Epidermal melanocyte (primary cell): ENCODE measurements around the gene GDPD4.

Experiments used
- DNase-seq: peaks from one replicate; pipeline ENCODE4 v3.0.0; 2011; ENCODE audit warnings: low spot score; ENCODE audit not compliant: insufficient read length

The GDPD4 gene

DNA sequence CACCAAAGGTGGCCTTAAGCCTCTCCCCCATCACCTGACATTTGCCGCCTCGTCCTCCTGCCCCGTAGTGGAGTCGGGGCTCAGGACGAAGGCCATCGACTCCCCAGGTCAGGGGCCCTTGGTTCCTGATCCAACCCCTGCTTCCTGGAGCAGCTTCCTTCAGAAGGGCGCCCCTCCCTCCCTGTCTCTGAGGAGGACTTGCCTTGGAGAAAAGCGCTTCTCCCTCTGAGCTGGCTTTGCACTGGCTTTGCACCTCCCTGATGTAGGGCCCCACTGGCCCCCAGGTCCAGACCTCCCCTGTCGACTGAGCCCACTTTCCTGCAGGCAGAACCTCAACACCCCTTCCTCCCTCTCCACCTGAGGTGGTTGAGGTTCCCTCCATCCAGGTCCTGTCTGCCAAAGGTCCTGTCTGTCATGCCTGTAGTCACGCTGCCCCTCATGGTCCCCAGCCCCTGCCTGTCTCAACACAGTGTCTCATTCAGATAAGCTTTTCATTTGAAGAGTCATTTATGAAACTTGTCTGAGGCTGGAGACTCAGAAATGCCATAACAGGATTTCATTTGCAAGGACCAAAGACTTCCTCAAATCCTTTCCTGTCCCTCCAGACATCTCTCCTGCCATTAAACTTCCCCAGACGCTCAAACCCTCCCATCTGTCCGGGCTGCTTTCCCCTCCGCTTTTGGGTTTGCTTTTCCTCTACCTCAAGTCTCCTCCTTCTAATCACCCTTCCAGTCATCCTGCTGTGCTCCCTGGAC, 95.0 kb downstream of the GDPD4 start:
- no peak for DNase-seq

DNA sequence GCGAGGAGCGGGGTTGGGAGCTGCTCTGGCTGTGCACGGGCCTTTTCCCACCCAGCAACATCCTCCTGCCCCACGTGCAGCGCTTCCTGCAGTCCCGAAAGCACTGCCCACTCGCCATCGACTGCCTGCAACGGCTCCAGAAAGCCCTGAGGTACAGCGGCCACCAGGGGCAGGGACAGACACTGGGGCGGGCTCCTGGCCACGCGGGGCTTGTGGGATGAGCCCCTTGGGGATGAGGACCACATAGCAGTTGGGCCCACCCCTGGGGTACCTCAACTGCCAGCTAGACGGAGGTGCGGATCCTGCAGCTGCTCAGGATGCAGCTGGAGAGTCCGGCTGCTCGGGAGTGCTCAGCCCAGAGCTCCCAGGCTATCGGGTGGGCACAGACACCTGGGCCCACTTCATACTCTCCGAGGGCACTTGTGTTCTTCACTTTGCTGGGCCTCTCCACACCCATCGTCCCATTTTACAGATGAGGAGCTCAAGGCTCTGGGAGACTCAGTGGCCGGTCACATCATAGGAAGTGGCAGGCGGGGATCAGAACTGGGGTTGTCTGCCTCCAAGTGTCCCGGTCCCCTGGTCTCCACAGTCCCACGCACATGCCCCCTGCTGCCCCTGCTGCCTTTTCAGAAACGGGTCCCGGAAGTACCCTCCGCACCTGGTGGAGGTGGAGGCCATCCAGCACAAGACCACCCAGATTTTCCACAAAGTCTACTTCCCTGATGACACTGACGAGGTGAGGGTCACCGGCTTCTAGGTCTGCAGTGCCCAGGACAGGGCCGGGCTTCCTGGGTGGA, 95.8 kb downstream of the GDPD4 start:
- DNase-seq, result no peak

DNA sequence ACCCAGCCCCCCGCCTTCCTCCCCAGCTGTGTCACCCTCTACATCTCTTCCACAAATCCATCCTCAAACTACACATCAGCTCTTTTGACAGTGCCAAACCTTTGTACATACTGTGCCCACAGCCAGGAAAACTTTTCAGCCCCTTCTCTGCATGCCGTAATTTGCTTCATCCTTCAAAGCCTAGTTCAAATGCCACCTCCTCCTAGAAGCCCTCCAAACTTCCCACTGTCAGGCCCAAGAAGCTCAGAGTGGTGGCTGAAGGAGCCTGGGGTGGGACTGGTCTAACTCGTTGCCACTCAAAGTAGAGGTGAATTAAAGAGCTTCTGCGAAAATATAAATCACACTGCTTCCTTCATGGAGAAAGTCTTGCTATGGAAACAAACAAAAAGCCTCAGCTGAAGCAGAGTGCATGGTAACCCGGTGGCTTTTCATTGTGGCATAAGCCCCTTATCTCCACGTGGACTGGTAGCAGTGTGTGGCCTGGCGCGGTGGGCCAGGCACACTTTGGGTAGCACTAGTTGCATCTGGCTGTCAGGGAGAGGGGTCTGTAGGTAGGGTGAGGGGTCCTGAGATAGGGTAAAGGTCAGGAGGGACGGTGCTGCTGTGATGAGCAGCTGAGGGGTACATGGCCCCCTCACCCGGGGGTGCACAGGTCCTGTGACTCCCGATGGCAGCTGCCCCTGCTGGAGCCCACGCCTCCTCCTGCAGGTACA, 96.6 kb downstream of the GDPD4 start:
- DNase-seq, result no peak

DNA sequence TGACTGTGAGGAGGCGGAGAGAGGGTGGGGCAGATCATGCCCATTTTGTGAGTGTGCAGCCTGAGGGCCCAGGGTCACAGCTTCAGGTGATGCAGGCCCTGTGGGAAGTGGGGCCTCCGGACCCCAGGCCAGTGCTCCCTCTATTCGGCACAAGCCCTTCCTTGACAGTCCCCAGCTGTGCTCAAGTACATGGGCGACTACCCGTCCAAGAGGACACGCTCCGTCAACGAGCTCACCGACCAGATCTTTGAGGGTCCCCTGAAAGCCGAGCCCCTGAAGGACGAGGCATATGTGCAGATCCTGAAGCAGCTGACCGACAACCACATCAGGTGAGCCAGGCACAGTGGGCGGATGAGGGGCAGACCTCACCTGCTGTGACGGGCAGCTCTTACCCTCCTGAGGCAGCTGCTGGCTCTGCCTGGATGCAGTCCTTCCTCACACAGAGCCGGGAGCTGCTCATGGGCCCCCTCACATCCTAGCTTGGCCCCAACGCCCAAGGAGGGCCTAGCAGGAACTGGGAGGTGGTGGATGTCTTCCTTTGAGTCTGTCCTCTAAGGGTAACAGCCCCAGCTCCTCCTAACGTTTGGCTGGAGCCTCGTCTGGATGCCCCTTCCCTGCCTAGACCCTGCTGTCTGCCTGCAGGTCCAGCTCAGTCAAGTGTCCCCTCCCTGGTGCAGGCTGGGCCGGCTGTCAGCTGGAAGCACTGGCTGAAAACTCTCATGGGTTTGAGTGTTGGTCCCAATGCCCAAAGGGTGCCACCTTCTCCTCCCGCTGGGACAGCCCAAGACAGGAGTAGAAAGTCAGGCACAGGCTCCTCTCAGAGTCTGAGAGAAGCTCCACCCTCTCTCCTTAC, 97.4 kb downstream of the GDPD4 start:
- no peak for DNase-seq

DNA sequence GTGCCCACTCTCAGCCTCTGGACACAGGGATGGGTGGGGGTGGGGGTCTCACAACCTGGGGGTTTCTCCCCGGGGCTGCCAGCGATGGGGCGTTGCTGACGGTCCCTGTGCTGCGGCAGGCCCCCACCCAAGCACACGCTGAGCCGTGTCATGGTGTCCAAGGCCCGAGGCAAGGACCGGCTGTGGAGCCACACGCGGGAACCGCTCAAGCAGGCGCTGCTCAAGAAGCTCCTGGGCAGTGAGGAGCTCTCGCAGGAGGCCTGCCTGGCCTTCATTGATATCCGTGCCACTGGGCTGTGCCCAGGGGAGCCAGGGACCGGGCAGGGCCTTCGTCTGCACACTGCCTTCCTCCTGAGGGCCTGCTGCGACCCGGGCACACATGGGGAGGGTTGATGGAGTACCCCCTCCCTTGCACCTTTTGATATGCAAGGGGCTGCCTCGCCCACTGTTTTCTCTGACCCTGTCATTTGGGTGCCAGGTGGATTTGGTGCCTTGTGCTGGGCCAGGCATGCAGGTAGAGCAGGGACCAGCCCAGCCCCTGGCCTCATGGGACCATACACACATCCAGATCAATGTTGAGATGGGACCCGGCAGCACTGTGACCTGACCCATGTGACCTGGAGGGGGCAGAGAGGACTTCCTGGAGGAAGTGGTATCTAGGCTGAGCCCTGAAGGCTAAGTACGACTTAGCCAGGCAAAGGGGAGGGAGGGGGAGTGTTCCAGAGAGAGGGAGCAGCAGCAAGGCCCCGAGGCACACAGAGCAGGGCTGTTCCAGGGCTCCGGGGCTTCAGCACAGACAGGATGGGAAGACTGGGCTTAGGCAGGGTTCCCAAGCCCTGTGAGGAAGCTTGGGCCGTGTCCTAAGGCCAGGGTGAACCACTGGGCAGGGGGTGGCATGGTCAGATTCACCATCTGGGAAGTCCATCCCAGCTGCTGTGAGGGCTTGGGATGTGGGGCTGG, 98.3 kb downstream of the GDPD4 start:
- DNase-seq, result no peak

DNA sequence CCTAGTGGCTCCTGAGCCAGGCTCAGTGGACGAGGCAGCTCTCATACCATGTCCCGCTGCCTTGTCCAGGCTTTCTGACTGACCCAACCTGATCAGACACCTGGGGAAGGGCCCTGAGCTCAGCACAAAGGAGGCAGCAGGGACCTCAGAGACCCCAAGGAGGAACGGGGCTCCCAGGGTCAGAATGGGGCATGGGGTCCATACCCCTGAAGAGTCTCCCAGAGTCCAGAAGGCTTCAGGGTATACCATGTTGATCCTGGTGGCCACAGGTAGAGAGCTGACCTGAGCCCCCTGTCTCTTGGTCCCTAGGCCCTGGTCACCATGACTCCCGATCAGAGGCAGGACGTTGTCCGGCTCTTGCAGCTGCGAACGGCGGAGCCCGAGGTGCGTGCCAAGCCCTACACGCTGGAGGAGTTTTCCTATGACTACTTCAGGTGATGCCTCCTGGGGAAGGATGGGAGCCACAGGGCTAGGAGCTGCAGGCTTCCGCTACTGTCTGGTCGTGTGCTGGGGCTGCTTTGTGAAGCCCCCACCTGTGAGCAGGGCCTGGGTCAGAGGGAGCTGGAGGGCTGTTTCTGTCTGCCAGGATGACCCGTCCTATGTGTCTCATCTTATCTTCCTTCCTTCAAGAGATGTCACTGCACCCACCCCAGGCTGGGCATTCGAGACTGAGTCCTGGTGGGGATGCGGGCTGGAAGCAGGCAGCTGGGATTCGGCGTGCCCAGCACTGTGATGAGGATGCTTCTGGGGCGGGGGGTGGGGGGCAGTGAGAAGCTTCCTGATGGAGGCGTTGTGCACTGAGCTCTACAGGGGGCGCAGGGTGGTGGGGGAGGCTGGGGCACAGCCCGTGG, 99.3 kb downstream of the GDPD4 start:
- no peak for DNase-seq

DNA sequence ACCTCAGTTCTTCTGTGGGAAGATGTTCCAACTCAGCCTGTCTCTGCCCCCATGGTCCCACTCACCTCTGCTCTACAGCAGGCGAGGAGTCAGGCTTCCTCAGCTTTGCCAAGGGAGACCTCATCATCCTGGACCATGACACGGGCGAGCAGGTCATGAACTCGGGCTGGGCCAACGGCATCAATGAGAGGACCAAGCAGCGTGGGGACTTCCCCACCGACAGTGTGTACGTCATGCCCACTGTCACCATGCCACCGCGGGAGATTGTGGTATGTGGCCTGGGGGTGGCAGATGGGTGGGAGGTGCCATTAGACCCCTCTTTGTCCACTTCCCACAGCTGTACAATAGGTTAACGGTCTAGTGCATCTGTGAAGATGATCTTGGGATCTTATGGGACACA, 100.1 kb downstream of the GDPD4 start:
- DNase-seq, result no peak

DNA sequence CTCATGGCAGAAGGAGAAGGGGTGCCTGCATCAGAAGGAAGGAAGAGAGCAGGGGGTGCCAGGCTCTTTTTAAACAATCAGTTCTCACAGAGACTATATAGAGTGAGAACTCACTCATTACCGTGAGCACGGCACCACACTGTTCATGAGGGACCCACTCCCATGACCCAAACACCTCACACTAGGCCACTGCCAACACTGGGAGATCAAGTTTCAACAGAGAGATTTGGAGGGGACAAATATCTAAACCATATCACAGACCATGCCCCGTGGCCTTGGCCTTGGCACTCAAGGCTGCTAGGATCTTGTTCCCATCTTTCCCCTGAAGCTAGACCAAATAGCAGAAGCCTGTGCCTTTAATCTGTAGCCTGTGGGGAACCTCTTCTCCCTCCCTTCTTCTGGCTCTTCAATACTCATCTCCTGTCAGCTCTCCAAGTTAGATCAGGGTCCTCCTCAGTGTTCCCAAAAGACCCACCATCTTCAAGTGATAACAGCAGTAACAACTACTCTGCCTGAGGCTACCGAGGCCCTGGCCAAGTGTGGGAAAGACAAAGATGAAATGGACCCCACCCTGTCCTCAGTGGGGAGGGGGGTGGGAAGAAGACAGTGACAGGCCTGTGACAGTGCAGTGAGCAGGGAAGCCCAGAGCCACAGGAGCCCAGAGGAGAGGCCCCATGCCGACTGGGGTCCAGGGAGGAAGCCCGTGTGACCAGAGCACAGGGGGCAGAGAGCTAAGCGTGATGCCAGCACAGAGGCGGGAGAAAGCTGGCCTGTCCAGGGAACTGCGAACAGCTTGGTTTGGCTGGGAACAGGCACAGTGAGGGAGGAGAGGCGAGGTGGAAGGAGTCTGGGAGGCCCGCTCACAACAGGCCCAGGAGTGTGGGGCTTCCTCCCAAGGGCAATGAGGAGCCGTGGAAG, 100.9 kb downstream of the GDPD4 start:
- DNase-seq, result no peak

DNA sequence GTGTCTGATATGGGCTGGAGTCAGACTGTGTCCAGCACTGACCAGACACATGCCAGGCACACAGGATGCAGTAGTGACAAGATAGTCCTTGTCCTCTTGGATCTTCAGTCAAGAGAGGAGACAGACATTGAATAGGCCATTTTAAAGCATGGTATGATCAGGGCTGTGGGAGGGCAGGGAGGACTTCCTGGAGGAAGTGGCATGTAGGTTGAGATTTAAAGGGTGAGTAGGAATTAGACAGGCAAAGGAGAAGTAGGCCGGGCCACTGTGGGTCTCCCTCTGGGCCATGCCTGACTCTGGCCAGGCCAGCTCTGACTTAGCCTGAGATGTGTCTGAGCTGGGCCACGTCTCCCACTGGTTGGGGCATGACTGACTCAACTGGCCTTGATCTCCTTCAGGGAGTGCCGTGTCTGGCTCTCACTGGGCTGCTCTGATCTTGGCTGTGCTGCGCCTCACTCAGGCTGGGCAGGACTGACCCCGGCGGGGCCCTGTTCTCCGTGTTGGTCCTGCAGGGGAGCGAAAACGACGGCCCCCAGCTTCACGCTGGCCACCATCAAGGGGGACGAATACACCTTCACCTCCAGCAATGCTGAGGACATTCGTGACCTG, 102.2 kb downstream of the GDPD4 start:
- DNase-seq, result no peak

DNA sequence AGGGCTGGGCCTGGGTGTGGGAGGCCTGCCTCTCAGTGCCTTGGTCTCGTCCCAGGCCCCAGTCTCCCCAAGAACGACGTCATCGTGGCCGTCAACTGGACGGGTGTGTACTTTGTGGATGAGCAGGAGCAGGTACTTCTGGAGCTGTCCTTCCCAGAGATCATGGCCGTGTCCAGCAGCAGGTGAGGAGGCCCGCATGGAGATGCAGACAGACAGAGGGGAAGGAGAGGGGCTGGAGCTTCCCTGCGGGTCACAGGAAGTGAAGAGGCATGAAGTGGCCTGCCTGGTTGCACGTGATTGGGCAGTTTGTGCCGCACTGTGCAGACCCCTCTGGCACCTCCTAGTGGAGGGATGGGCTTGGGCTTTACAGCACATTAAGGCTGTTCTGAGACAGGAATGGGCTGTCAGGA, 103.0 kb downstream of the GDPD4 start:
- no peak for DNase-seq

DNA sequence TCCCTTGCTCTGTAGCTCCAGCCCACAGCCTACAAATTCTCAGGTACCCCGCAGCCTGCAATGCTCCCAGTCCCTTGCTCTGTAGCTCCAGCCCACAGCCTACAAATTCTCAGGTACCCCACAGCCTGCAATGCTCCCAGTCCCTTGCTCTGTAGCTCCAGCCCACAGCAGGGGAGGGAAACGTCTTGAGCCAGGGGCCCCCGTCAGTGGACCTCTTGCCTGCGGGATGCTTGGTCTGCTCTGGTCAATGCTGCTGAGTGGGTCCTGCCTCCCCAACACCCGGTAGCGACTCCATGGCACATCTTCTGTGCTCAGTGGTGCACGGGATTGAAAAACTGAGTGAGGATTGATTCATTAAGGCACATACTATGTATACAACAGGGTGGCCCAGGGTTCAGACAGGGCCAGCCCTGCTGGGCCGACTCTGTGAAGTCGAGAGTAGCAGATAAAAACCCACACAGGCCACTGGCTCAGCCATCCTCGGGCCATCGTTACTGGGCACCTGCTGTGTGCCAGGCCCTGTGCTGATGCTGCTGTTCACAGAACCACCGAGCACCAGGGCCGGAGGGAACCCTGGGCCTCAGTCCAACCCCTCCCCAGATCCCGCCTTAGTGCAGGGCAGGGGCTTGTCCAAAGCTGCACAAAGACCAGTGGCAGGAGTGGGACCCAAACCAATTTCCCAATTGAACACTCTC, 103.7 kb downstream of the GDPD4 start:
- DNase-seq, result no peak

DNA sequence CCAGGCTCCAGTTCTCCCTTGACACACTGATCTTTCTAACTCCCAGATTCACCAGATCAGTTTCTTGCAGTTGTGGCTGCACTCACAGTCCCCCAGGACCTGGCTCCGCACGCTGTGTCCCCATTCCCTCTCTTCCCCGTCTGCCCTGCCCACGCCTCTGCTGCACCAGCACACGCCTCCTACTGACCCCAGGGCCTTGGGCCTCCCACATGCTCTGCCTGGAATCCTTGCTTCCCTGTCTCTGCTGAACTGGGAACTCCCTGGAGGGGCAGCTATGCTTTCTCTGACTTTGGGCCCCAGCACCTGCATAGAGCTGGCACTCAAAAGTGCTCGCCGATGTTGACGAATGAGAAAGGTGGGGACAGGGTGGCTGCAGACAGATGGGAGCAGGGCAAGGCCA, 104.5 kb downstream of the GDPD4 start:
- DNase-seq, result no peak

DNA sequence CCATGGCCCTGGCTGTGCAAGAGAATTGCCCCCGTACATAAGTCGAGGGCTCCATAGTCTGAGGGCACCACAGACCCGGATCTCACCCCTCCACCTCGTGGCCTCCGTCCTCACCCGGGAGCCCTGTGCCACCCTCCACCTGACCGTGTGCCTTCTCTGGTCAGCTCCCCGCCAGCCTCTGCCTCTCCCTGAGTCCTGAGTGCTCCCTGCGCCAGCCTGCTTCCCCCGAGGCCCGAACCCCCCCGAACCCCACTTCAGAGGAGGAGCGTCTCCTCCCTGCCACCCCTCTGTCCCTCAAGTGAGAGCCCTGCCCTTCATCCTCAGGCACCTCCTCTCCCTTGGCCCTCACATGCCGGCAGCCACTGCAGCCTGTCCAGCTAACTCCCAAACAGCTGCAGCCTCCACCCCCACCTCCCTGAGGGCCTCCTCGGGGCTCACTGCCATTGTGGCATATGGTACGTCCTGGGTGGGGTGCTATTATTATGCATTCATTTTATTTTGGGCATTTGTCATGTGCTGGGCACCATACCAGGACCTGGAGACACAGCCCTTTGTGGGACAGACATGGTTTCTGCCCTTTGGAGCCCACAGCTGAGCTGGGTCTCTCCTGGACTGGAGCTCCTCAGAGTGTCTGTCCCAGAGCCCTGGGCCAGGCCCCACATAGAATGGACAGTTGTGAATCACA, 106.3 kb downstream of the GDPD4 start:
- DNase-seq, result no peak

DNA sequence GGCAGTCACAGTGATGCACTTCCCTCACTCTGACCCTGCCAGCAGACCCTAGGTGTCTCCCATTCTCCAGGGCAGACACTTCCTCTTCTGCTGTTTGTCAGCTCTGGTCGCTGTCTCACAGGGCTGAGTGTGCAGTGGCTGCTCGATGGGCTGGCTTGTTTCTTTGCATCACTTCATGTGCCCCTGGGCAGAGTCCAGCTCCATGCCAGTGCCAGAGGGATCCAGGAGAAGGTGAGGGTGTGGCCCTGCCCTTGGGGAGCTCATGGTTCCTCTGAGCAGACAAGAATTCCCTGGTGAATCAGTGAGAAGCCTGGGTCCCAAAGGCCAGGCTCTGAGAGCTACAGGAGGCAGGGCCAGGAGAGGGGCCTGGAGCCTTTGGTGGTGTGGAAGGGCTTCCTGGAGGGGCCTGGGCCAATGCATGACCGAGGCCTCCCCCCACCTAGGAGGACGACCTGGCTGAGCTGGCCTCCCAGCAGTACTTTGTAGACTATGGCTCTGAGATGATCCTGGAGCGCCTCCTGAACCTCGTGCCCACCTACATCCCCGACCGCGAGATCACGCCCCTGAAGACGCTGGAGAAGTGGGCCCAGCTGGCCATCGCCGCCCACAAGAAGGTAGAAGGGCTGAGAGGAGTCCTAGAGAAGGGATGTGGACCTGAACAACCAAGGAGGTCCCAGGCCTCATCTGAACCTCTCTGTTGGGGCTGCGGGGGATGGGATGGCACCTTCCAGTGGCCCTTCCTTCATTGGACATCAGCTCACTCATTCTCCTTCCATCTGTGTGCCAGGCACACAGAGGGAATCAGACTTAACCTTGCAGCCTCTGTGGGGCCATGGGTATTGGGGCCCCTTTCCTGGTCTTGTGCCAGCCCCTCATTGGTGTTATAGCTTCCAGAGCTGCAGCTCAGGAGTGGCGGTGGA, 107.3 kb downstream of the GDPD4 start:
- no peak for DNase-seq

DNA sequence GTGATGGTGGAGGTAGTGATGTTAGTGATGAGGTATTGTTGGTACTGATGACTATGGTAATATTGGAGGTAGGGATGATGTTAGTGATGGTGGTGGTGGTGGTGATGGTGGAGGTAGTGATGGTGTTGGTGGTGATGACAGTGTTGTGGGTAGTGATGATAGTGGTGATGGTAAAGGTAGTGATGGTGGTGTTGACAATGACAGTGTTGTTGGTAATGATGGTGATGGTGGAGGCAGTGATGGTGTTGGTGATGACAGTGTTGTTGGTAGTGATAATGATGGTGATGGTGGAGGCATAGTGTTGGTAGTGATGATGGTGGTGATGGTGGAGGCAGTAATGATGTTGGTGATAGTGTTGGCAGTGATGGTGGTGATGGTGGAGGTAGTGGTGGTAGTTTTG, 108.3 kb downstream of the GDPD4 start:
- no peak for DNase-seq
